Measurements from ENCODE around the gene FERMT3. TPM values are rescaled to one million over a fixed set of nuclear protein-coding genes. Genes with fewer than 3 reads are reported as not detected.

The FERMT3 gene
- total RNA-seq, 1 experiment from 2014 or later: 0.64 TPM

DNA sequence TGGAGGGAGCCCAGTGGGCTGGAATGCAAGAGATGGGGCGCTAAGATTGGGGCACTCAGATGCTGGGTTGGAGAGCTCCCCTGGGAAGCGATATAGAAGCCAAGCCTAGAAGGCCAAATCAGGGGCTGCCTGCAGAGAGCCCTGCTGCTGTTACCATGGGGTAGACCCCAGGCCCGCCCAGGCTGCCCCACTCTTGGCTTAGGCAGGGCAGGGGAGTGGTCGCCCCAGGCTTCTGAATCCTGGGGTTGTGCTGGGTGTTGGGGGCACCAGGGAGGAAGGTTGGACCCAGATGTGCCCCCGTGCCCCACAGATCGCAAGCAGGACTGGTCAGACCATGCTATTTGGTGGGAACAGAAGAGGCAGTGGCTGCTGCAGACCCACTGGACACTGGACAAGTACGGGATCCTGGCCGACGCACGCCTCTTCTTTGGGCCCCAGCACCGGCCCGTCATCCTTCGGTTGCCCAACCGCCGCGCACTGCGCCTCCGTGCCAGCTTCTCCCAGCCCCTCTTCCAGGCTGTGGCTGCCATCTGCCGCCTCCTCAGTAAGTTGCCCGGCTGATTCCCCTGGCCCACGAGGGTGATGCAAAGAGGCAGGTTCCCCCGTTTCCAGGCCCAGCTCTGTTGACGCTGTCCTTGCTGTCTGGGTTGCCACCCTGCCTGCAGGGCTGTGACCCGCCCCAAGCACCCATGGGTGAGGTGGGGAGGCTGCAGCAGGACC is 3.9 kb downstream of the FERMT3 start:
- DNase-seq (ENCODE audit: low read depth): no peak
- in situ Hi-C loops (cut with HindIII; ENCODE audit: low pct_unique_long_range_greater_than_20kb, low sequenced_read_pairs): no loop called here

DNA sequence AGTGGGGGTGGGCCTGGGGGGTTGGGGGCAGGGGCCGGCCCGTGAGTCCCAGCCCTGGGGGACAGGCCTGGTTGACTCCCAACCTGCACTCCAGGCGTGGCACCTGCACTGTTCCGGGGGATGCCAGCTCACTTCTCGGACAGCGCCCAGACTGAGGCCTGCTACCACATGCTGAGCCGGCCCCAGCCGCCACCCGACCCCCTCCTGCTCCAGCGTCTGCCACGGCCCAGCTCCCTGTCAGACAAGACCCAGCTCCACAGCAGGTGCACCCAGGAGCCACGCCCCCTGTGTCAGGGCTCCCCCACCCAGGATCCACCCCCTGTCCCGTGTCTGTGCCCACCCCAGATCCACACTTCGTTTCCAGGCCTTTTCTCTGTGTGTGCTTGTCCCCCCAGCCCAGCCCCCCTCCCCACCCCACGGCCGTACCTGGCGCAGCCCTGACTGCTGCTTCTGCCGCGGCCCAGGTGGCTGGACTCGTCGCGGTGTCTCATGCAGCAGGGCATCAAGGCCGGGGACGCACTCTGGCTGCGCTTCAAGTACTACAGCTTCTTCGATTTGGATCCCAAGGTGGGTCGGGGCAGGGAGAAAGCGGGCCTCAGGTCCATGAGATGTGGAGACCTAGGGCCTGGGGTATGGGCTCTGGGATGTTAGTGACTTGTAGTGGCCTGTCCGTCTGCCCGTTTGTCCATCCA is 4.8 kb downstream of the FERMT3 start:
- in situ Hi-C loops (cut with HindIII; ENCODE audit: low pct_unique_long_range_greater_than_20kb, low sequenced_read_pairs): no loop called here
- DNase-seq (ENCODE audit: low read depth): no peak

DNA sequence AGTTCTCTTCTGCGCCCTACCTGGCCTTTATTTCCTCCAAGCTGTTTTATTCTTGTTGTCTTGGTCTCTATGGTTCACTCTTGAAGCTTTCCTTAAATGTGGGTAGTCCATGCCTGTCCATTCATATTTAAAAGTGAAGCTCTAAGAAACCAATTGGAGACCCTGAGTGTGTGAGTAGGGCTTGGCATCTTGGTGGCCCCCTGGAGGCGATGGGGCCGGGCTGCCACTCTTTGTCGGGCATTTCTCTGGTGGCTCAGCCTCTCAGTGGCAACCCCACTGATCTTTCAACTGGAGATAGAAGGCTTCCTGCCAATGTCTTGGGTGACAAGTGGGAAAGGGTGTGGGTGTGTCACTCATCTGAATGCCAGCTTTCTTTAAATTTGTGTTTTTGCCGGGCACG is 10.4 kb downstream of the FERMT3 start:
- DNase-seq (ENCODE audit: low read depth): no peak
- in situ Hi-C loops (cut with HindIII; ENCODE audit: low pct_unique_long_range_greater_than_20kb, low sequenced_read_pairs): no loop called here

DNA sequence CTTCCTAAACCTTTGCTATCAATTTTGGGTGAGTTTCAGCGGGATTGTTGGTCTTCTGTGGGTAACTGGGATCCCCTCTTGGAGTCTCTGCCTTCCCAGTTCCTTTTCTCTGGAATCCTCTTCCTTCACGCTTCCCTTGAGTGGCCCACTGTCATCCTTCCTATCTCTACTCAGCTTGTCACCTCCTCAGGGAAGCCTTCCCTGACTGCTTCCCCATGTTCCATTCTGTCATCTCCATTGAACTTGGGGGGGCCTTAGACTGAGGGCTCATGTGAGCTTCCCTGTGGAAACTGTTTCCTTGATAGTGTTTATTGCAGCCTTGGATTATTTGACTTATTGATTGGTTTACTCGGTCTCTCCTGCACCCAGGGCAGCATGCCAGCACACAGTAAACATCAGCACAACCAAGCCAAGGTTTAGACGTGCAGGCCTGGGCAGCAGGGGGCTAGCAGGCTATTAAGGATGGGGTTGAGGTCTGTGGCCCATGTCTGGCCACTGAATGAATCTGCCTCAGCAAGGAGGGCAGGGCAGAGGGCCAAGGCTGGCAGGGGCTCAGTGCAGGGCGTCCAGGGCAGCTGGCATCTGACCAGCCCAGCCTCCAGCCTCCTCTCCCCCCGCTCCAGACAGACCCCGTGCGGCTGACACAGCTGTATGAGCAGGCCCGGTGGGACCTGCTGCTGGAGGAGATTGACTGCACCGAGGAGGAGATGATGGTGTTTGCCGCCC is 12.3 kb downstream of the FERMT3 start:
- in situ Hi-C loops (cut with HindIII; ENCODE audit: low pct_unique_long_range_greater_than_20kb, low sequenced_read_pairs): no loop called here
- DNase-seq (ENCODE audit: low read depth): no peak

DNA sequence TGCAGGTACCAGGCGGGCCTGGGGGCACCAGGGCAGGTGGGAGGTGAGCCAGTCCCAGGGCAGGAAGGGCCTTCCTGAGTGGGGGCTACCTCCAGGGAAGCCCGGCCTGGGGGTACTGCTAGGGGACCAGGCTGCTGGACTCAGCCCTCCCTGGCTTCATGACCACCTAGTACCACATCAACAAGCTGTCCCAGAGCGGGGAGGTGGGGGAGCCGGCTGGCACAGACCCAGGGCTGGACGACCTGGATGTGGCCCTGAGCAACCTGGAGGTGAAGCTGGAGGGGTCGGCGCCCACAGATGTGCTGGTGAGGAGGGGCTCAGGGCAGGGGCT is 12.8 kb downstream of the FERMT3 start:
- no peak for DNase-seq (ENCODE audit: low read depth)
- in situ Hi-C loops (cut with HindIII; ENCODE audit: low pct_unique_long_range_greater_than_20kb, low sequenced_read_pairs): no loop called here

DNA sequence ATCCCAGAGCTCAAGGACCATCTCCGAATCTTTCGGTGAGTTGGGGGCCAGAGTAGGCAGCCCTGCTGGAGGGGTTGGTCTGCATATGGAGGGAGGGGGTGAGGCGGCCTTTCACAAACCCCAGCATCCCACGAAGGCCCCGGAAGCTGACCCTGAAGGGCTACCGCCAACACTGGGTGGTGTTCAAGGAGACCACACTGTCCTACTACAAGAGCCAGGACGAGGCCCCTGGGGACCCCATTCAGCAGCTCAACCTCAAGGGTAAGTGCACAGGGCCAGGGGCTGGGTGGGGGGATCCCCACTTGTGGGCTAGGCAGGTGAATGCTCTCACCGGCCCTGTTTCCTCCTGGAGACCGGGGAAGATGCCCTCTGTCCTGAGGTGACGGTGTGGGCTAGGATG is 13.2 kb downstream of the FERMT3 start:
- in situ Hi-C loops (cut with HindIII; ENCODE audit: low pct_unique_long_range_greater_than_20kb, low sequenced_read_pairs): no loop called here

DNA sequence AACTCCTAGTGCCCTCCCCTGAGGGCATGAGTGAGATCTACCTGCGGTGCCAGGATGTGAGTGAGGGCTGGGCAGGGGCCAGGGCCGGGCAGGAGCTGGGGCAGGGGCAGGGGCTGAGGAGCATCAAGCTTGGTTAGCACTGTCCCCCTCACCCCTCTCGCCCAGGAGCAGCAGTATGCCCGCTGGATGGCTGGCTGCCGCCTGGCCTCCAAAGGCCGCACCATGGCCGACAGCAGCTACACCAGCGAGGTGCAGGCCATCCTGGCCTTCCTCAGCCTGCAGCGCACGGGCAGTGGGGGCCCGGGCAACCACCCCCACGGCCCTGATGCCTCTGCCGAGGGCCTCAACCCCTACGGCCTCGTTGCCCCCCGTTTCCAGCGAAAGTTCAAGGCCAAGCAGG is 13.8 kb downstream of the FERMT3 start:
- in situ Hi-C loops (cut with HindIII; ENCODE audit: low pct_unique_long_range_greater_than_20kb, low sequenced_read_pairs): no loop called here
- no peak for DNase-seq (ENCODE audit: low read depth)

More for the DNA sequence above, 13.2 kb downstream of the FERMT3 start:
- DNase-seq (ENCODE audit: low read depth): no peak

DNA sequence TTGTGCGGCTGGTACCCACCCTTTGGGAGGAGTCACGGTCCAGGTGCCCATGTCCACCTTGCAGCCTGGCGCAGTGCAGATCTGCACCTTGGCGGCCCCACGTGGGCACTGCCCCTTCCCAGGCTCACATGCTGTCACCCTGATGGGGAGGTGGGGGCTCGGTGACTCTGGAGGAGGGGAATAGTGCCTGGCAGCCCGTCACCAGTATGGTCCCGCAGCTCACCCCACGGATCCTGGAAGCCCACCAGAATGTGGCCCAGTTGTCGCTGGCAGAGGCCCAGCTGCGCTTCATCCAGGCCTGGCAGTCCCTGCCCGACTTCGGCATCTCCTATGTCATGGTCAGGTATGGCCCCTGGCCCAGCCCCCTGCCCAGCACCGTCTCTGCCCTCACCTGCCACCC is 14.3 kb downstream of the FERMT3 start:
- in situ Hi-C loops (cut with HindIII; ENCODE audit: low pct_unique_long_range_greater_than_20kb, low sequenced_read_pairs): no loop called here
- no peak for DNase-seq (ENCODE audit: low read depth)

DNA sequence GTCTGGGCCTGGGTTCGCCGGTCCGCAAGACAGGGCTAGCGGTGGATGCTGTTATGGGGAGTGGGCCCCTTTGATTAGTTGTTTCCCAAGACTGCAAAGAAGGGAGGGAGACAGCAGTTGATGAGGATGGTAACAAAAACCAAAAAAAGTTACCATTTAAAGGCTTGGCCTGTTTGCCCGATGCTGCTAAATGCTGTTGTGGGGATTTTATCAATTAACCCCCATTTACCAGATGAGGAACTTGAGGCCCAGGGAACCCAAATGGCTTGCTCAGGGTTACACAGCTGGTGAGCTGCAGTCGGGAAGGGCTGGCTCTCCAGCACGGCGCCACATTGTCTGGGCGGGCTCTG is 16.1 kb downstream of the FERMT3 start:
- in situ Hi-C loops (cut with HindIII; ENCODE audit: low pct_unique_long_range_greater_than_20kb, low sequenced_read_pairs): no loop called here
- no peak for DNase-seq (ENCODE audit: low read depth)

DNA sequence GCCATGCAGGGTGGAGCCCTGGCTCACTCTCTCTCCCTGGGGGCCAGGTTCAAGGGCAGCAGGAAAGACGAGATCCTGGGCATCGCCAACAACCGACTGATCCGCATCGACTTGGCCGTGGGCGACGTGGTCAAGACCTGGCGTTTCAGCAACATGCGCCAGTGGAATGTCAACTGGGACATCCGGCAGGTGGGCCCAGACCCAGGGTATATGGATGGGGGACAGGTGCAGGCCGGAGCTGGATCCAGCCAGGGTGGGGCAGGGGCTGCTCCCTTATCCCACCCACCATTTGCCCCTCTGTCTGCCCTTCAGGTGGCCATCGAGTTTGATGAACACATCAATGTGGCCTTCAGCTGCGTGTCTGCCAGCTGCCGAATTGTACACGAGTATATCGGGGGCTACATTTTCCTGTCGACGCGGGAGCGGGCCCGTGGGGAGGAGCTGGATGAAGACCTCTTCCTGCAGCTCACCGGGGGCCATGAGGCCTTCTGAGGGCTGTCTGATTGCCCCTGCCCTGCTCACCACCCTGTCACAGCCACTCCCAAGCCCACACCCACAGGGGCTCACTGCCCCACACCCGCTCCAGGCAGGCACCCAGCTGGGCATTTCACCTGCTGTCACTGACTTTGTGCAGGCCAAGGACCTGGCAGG is 16.6 kb downstream of the FERMT3 start:
- DNase-seq (ENCODE audit: low read depth): no peak
- in situ Hi-C loops (cut with HindIII; ENCODE audit: low pct_unique_long_range_greater_than_20kb, low sequenced_read_pairs): no loop called here

DNA sequence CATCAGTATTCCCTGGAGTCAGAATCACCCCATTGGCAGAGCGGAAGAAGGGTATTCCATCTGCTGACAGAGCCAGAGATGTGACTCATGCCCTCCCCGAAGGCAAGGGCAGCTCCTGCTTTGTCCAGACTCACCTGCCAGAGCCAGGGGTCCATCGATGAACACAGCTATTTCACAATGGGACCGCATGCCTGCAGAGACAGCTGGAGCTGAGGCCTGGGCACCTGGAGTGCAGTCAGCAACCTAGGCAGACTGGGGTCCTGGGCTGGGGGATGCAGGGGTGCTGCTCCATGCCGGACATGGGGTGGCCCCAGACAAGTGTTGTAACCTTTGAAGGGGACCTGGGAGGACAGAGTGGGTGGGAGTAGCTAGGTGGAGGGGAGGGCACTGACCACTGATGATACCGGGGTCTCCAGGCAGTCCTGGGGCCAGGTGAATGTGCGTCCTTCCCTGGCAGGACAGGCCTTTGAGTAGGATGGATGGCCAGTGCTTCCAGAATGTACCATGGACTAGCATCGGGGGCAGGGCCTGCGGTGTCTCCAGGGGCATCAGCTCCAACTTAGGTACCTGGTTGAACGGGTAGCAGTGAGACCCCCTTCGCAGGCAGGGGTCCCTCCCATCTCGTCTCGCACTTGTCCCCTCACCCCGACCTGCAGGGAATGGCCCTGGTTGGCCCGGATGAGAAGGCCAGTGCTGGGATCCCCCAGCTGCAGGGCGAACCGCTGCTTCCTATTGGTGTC is 17.8 kb downstream of the FERMT3 start:
- in situ Hi-C loops (cut with HindIII; ENCODE audit: low pct_unique_long_range_greater_than_20kb, low sequenced_read_pairs): no loop called here
- no peak for DNase-seq (ENCODE audit: low read depth)

DNA sequence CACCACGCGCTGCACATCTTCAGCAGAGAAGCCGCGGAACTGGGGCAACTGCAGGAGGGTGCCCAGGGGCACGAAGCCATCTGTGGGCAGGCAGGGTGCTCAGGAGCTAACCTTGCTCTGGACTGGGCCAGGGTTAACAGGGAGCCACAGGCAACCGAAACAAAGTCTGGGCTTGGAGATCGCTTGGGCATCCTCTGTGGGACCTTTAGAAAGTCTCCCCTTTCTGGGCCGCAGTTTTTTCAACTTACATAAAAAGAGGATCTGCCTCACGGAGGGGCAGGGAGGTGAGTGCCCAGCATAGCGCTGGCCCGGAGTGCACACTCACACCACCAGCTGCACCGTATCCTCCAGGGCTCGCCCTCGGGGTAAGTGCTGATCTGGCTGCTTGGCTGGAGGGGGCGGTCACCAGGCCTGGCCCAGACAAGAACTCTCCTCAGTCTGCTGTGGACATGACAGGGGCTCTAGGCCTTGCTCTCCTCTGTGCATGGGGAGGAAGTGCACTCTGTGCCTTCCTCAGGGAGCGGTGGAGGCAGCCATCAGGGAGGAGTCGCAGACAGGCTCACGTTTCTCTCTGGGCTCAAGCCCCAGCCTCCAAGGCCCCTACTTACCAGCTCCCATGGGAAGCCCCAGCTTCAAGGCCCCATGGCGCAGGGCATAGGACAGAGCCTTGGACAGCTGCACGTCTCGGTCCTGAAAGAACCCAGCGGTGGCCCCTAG is 18.5 kb downstream of the FERMT3 start:
- no peak for DNase-seq (ENCODE audit: low read depth)

DNA sequence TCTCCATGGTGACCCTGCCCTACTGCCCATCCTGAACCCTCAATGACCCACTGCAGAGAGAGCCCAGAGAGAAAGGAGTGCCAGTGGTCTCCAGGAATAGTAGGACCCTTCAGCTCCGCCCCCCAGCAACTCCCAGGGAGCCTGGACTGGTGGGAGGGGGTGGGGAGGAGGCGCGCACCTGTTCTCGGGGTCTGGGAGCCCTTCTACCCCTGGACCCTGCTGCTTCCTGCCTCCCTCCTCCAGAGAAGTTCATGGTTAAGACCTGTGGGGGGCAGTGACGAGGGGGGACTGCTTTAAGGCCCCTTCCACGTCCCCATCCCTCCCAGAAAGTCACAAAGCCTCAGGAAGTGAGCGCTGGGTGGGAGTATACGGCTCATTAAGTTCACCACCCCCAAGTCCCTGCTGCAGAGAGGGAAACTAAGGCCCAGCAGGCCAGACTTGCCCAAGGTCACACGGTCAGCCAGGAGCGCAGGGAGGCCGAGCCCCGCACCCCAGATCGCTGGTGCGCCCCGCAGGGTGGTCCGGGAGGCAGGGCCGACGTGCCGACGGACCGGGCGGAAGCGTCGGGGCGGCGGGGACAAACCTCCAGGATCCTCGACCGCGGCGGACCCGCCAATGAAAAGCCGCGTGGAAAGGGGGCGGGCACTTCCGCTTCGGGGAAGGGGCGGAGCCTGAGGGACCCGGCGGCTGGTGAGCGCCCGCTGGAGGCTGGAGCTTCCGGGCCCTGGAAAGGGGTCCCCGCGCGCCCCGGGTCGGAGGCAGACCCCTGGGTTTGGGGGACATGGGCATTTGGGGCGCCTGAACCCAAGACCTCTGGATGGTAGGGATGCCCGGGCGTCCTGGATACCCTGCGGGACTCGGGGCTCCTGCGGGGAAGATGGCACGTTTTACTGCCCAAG is 19.3 kb downstream of the FERMT3 start, which contains the start of the genes NUDT22 and TRPT1:
Gene NUDT22, plus strand, starts transcription at position 667 of the 899 bp plus-strand sequence. CDS start 379 bp downstream, outside the sequence.
Gene TRPT1, minus strand, starts transcription at position 579 of the 899 bp plus-strand sequence. Its CDS starts 326 bp downstream, at position 253.
- peak; percentile 77 for DNase-seq (ENCODE audit: low read depth)

More for the DNA sequence above, 18.5 kb downstream of the FERMT3 start:
- in situ Hi-C loops (cut with HindIII; ENCODE audit: low pct_unique_long_range_greater_than_20kb, low sequenced_read_pairs): no loop called here

DNA sequence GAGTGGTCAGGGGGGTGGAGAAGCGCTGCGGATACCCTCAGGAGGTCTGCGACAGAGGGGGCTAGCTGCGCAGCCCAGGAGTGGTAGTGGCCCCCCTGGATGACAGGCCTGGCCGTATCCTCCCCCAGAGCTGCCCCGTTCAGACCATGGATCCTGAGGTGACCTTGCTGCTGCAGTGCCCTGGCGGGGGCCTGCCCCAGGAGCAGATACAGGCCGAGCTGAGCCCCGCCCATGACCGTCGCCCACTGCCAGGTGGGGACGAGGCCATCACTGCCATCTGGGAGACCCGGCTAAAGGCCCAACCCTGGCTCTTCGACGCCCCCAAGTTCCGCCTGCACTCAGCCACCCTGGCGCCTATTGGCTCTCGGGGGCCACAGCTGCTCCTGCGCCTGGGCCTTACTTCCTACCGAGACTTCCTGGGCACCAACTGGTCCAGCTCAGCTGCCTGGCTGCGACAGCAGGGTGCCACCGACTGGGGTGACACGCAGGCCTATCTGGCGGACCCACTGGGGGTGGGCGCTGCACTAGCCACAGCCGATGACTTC is 20.1 kb downstream of the FERMT3 start:
- DNase-seq (ENCODE audit: low read depth): peak; percentile 46
- in situ Hi-C loops (cut with HindIII; ENCODE audit: low pct_unique_long_range_greater_than_20kb, low sequenced_read_pairs): no loop called here

More for the DNA sequence above, 19.3 kb downstream of the FERMT3 start, which contains the start of the genes NUDT22 and TRPT1:
- in situ Hi-C loops (cut with HindIII; ENCODE audit: low pct_unique_long_range_greater_than_20kb, low sequenced_read_pairs): no loop called here

DNA sequence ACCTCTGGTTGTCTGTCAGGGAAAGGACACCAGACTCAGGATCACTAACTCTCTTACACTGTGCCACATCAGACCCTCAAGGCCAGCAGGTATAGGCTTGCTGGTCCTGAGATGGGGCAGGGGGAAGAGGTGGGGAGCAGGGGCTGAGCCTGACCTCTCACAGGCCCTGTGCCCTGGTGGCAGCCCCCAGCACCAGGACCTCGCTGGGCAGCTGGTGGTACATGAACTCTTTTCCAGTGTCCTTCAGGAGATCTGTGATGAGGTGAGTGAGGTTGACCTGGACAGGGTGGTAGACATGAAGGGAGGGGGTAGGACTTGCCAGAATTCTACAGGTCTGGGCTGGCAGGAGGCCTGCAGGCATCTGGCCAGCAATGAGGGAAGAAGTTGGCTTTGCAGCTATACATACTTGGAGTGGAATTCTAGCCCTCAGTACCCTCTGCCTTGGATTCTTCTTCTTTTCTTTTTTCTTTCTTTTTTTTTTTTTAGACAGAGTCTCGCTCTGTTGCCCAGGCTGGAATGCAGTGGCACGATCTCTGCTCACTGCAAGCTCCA is 21.0 kb downstream of the FERMT3 start:
- no peak for DNase-seq (ENCODE audit: low read depth)
- in situ Hi-C loops (cut with HindIII; ENCODE audit: low pct_unique_long_range_greater_than_20kb, low sequenced_read_pairs): no loop called here

DNA sequence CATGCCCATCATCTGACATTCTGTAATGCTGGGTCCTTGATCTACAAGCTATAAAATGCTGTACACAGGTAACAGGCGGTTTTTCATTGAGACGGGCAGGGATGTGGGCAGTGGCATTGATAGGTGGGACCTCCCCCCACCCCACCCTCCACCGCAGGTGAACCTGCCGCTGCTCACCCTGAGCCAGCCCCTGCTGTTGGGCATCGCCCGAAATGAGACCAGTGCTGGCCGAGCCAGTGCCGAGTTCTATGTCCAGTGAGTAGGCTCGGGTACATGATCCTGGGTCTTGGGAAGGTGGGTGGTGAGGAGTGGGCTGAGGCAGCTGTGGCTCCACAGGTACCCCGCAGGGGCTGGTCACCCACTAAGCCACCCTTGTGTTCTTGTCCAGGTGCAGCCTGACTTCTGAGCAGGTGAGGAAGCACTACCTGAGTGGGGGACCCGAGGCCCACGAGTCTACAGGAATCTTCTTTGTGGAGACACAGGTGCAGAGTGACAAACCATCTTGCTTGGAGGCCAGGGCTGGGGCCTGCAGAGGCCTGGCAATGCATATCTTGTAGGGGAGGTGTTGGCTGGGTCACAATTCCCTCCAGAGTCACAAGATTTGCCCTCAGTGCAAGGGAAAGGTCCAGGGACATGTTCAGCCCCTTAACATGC is 22.7 kb downstream of the FERMT3 start:
- in situ Hi-C loops (cut with HindIII; ENCODE audit: low pct_unique_long_range_greater_than_20kb, low sequenced_read_pairs): no loop called here
- no peak for DNase-seq (ENCODE audit: low read depth)

Measured in Caki2 (cell line).